Measurements from ENCODE around the gene LCN12.

Gene LCN12

GRCh38 chr9:136927343-136928271 lies 24.5 kb upstream of the LCN12 start:
- no peak for DNase-seq

- DNase-seq = no peak
Measured at GRCh38 chr9:136928591-136928990, 23.5 kb upstream of the LCN12 start.

- no peak for DNase-seq
Measured at GRCh38 chr9:136930014-136930413, 22.1 kb upstream of the LCN12 start.

GRCh38 chr9:136931611-136932130 lies 20.4 kb upstream of the LCN12 start:
- DNase-seq = no peak

DNA sequence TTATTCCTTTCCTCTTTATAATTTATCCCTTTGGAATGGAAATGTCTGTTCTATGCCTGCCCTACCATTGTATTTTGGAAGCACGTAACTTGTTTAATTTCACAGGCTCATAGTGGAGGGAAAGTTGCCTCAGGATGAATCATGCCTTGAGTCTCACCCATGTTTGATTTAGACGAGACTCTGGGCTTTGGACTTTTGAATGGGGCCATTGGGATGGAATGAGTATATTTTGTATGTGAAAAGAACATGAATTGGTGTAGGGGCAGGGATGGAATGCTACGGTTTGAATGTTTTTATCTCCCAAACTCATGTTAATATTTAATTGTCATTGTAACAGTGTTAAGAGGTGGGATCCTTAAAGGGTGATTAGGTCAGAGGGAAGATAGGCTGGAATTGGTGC lies 17.8 kb upstream of the LCN12 start:
- DNase-seq = no peak

DNA sequence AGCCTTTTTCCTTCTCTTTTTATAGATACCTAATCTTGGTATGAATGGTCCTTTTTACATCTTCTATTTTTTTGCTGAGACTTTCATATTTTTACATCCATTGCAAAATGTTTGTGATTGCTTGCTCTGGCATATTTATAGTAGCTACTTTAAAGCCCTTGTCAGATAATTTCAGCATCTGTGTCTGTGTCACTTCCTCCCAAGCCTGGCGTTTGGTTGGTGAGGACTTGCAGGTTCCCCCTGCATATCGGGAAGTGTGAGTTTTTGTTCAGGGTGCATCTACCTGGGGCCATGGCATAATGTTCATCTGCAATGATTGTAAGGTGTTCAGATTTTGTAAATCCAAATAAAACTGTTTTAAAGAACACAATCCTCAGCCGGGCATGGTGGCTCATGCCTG lies 16.4 kb upstream of the LCN12 start:
- DNase-seq = no peak

DNA sequence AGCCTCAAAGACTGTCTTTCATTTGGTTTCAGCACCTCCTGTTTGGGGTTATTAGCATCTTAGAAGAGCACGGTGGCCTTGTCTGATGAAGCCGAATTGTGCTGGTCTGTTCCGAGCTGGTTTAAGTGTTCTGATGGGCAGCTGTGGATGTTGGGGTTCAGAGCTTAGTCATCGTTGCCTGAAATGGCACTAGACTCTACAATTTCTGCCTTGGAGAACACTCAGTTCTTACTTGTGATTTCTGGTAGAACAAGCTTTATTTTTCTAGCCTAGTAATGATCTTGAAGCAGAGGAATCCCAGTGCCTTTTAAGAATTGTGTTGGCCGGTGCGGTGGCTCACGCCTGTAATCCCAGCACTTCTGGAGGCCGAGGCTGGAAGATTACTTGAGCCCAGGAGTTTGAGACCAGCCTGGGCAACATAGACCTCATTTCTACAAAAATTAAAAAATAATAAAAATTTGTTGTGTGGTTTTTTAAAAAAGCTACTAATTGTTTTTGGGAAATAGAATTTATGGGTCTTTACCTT lies 15.4 kb upstream of the LCN12 start:
- DNase-seq = no peak

- DNase-seq = no peak
Measured at GRCh38 chr9:136937186-136938001, 14.7 kb upstream of the LCN12 start.

GRCh38 chr9:136939431-136939995 lies 12.6 kb upstream of the LCN12 start:
- no peak for DNase-seq

DNA sequence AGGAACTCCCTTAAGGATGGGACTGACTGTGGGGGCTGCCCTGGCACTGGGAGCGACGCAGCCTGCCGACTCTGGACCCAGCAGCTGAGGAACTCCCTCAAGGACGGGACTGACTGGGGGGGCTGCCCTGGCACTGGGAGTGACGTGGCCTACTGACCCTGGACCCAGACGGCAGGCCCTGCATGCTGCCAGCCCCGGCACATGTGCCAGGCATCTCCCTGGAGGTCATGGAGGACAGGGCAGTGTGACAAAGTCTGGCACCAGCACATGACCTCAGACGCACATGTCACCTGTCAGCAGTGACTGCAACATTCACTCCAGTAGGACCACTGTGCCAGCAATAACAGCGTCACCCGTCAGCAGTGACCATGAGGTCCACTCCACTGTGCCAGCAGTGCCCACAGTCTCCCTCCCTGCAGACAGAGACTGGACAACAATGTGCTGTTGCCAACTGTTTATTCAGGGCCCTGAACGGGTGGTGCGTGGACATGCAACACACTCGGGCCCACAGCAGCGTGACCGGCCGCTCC lies 12.0 kb upstream of the LCN12 start:
- DNase-seq = no peak

GRCh38 chr9:136940526-136941230 lies 11.4 kb upstream of the LCN12 start:
- DNase-seq = no peak

DNA sequence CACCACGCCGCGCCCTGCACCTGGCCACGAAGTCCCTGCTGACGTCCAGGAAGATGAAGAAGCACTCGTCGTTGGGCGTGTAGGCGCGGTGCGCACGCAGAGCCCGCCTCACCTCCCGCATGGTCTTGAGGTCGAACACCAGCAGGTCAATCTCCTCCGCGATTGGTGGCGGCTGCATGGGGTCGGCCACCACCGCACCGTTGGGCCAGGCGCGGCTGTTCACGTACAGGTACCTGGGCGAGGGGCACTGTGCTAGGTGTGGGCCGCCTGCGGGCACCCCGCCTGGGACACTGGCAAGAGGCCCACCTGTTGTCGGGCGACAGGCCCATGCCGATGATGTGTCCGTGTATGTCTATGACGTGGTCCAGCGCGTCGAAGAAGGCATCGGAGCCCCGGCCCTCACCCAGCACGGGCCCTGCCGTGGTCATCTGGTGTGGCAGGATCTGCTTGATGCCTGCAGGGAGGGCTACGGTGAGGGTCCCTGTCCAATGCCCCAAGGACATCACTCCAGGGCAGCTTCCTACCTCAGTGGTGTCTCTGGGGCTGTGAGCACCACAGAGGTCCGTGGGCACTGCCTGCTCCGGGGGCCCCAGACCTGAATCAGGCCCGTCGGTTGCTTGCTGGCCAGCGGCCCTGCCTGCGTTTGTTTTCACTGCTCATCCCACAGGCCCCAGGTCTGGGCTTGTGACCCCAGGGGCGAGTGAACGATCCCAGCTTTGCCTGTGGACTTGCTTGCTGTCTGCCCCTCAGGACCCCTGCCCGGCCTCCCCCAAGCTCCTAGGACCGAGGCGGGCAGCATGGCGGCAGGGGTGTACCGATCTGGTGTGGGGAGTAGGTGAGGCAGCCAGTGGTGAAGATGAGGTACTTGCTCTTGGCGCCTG lies 10.6 kb upstream of the LCN12 start:
- no peak for DNase-seq

DNA sequence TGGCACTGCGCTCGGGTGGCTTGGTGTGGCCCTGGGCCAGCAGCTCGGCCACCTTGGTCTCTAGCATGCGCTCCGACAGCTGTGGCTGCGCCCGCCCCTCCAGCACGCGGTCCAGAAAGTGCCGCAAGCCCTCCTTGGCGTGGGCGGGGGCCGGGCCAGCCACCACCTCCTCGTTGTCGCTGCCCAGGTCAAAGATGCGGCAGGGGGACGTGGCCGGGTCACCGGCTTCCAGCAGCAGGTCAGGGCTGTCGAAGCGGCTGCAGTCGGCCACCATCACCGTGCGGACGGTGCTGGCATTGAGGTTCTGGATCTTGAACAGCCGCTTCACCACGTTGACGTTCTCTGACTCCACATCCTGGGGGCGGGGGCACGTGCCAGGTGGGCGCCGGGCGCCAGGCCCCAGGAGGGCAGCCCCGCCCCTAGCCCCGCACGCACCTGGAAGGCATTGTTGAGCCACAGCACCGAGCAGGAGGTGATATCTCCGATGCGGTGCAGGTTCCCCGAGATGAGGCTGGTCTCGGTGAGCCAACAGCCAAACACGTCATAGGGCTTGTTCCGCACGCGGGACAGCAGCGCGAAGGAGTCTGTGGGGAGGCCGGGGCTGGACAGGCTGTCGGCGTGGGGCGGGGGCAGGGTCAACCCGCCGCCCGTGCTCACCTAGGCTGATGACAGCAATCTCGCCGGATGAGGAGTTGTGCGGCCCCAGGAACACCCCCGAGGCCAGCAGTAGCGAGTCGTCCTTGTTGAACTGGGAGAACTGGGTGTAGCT lies 9.8 kb upstream of the LCN12 start:
- no peak for DNase-seq

DNA sequence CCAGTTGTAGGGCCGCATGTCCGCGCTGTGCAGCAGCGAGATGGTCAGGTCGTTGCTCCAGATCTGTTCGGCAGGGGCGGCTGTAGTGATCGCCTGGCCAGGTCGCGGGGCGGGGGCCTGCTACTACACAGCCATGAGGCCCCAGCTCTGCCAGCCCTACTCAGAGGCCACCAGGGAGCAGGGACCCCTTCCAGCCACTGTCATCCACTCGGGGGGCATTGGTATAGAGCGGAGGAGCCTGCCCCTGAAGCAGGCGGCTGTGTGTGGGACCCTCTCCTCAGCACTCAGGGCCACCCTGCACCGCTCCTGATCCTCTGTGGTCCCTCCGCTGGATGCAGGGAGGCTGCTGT lies 9.2 kb upstream of the LCN12 start:
- no peak for DNase-seq

- no peak for DNase-seq
Measured at GRCh38 chr9:136943291-136944211, 8.5 kb upstream of the LCN12 start.

DNA sequence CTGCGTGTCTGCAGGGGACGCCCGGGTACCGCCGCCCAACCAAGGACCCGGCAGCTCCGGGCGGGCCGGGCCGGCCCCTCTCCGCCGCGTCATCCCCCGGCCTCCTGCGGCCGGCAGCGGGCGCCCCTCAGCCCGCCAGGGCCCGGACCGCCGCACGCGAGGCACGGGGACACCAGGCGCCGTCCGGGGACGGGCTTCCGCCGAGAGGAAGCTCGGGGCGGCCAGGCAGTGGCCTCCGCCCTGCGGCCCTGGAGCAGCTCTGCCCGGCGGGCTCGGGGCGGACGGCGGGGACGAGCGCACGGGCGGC lies 7.9 kb upstream of the LCN12 start:
- DNase-seq = no peak

DNA sequence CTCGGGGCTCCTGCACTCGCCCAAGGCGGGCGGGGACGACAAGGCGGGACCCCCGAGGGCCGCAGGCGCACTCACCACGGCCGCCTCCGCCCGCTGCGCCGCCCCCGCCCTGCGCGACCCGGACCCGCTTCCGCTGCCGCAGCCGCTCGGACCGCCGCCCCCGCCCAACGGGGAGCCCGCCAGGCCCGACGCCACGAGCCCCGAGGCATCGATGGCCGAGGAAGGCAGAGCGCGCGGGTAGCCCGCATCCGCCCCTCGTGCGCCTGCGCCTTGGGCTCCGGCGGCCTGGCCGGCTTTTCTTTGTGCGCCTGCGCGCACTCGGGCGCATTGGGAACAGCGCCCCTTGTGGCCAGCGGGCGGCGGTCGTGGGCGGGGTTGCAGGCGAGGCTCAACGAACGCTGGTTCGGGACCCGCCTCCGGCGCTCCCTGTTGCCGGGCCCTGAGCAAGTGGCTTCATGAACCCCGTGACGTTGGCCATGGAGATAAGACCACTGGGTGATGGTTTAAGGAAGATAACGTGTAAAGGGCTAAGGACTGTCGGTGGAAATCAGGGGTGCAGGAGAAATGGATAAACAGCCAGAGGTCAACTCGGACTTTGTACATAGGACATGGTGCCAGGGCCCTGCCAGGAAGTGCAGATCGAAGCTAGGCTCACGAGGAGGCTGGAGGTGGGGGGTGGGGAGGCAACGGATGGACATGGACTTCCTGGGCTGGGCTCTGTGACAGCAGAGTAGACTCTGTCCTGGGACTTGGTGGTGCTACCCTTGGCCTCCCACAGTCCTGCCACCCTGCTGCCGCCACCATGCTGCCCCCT lies 7.3 kb upstream of the LCN12 start, which contains the start of the genes C8G and FBXW5:
Gene C8G (plus strand): TSS at position 725 of the 814 bp plus-strand sequence. CDS start 78 bp downstream, at position 803.
Gene FBXW5 (minus strand): TSS at position 220 of the 814 bp plus-strand sequence. CDS start 655 bp downstream, outside the sequence.
- peak; percentile 89 for DNase-seq
